ENCODE data around the gene BCL2. TPM values are rescaled to one million over a fixed set of nuclear protein-coding genes. Genes with fewer than 3 reads are reported as not detected.

BCL2 gene
- total RNA-seq, 4 donors from 2014 or later: 14.3 to 34.8 (median 23.5) TPM

DNA sequence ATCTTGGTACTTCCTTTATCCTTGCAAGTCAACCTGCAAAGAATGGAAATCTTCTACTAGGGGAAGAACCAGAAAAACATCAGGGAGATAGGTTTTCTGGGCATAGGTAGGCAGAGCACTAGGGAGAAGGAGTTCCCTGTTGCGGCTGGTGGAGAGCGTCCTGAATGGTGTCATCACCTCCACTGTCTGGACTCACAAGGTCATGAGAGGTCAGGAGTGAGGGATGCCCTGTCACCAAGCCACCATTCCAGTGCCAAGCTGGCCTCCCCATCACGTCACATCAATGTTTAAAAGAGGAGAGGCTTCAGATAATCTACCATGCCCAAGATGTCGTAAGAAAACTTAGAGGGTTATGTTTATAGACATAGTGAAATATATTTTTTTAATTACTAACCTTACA, 72.1 kb downstream of the BCL2 start:
- TF ChIP-seq, protein P1, sequence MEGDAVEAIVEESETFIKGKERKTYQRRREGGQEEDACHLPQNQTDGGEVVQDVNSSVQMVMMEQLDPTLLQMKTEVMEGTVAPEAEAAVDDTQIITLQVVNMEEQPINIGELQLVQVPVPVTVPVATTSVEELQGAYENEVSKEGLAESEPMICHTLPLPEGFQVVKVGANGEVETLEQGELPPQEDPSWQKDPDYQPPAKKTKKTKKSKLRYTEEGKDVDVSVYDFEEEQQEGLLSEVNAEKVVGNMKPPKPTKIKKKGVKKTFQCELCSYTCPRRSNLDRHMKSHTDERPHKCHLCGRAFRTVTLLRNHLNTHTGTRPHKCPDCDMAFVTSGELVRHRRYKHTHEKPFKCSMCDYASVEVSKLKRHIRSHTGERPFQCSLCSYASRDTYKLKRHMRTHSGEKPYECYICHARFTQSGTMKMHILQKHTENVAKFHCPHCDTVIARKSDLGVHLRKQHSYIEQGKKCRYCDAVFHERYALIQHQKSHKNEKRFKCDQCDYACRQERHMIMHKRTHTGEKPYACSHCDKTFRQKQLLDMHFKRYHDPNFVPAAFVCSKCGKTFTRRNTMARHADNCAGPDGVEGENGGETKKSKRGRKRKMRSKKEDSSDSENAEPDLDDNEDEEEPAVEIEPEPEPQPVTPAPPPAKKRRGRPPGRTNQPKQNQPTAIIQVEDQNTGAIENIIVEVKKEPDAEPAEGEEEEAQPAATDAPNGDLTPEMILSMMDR (IDR thresholded peaks at IDR 0.05): no peak
- TF ChIP-seq POLR2A (IDR thresholded peaks at IDR 0.05) (no peak), POLR2AphosphoS5 (IDR thresholded peaks at IDR 0.05) (no peak), EP300 (IDR thresholded peaks at IDR 0.05; ENCODE audit: low read depth) (no peak)
- no peak for DNase-seq
- WGBS, 2 donors (ENCODE audit: low coverage in 1 of 2): 78 to 97% methylated on average over 1 to 4 of the region's 4 CpGs

DNA sequence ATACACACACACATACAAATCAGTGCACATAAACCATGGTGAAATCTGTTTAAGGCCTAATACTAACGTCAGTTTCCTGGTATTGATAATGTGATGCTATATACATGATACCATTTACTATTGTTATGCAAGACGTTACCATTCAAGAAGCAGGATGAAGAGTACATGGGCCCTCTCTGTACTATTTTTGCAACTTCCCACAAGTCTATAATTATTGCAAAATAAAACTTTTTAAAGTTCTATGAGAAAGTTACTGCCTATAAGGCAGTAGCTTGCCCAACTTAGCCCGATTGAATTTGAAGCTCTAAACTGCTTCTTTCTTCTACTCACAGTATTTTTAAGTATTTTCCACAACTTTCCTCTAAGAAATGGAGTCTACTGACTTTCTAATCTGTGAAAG, 74.0 kb downstream of the BCL2 start:
- in situ Hi-C loops (cut with MboI; ENCODE audit: low pct_ligation_motif_present in 1 of 4, low pct_unique_long_range_greater_than_20kb in 1 of 4, low sequenced_read_pairs in 3 of 4) (no loop called here), intact Hi-C loops (cut with DNase I; ENCODE audit: low total_unique reads) (no loop called here)
- Histone ChIP-seq H3K36me3 (no peaks in the 10 kb centered on the region), H3K27ac (no peak overlapping the region), H3K4me1 (peaks cover 0 to 20% (median 9%) of the 10 kb centered on the region in 4 donors), H3K9me3 (no peaks in the 10 kb centered on the region), H3K4me3 (no peak overlapping the region), H3K27me3 (no peaks in the 10 kb centered on the region)
- no peak for DNase-seq
- WGBS, 2 donors (ENCODE audit: low coverage in 1 of 2): 84 to 100% methylated on average over 3 of the region's 3 CpGs
- TF ChIP-seq EP300 (IDR thresholded peaks at IDR 0.05; ENCODE audit: low read depth): no peak
- TF ChIP-seq, protein P1 (IDR thresholded peaks at IDR 0.05): no peak
- TF ChIP-seq POLR2A (IDR thresholded peaks at IDR 0.05): no peak
- TF ChIP-seq POLR2AphosphoS5 (IDR thresholded peaks at IDR 0.05): no peak

More for the DNA sequence above, 72.1 kb downstream of the BCL2 start:
- intact Hi-C loops (cut with DNase I; ENCODE audit: low total_unique reads) (no loop called here), in situ Hi-C loops (cut with MboI; ENCODE audit: low pct_ligation_motif_present in 1 of 4, low pct_unique_long_range_greater_than_20kb in 1 of 4, low sequenced_read_pairs in 3 of 4) (no loop called here)
- H3K36me3 ChIP-seq: no peaks in the 10 kb centered on the region
- H3K4me3 ChIP-seq: no peak overlapping the region
- H3K9me3 ChIP-seq: no peaks in the 10 kb centered on the region
- H3K4me1 ChIP-seq: peaks cover 0 to 18% (median 11%) of the 10 kb centered on the region in 4 donors
- no peaks in the 10 kb centered on the region for H3K27me3 ChIP-seq
- H3K27ac ChIP-seq: peak overlapping the region in 2 of 4 donors; percentile 15 to 36

DNA sequence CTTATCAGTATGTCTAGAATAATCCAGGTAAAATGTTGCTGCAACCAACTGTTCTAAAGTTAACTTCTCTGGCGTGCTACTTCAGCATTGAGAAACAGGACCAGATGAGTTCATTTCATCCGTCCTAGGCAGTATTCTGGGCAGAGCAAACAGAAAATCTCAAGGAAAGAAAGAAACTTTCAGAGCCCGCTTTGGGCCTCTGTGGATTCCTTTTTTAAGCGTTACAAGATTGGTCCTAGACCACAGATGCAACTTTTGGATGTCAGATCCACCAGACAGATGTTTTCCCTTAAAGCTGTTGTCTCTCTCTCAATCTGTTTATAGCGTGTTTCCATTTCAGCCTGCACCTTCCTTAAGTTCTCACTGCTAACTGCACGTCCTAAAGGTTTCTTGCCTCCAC, 75.0 kb downstream of the BCL2 start:
- Histone ChIP-seq H3K4me1 (peaks cover 0 to 10% (median under 1%) of the 10 kb centered on the region in 4 donors), H3K27ac (peak overlapping the region in 3 of 4 donors; percentile 7 to 47 (median 34)), H3K4me3 (no peak overlapping the region), H3K9me3 (no peaks in the 10 kb centered on the region), H3K27me3 (no peaks in the 10 kb centered on the region), H3K36me3 (no peaks in the 10 kb centered on the region)
- in situ Hi-C loops (cut with MboI; ENCODE audit: low pct_ligation_motif_present in 1 of 4, low pct_unique_long_range_greater_than_20kb in 1 of 4, low sequenced_read_pairs in 3 of 4): no loop called here
- DNase-seq: no peak
- no peak for TF ChIP-seq POLR2AphosphoS5 (IDR thresholded peaks at IDR 0.05)
- intact Hi-C loops (cut with DNase I; ENCODE audit: low total_unique reads): no loop called here
- 64 to 75% methylated on average over 6 of the region's 6 CpGs for WGBS, 2 donors (ENCODE audit: low coverage in 1 of 2)

GRCh38 chr18:63241760-63242159, 77.8 kb downstream of the BCL2 start:
- H3K27ac ChIP-seq: no peak overlapping the region
- no peak for DNase-seq
- TF ChIP-seq POLR2A (IDR thresholded peaks at IDR 0.05) (no peak), EP300 (IDR thresholded peaks at IDR 0.05; ENCODE audit: low read depth) (no peak), POLR2AphosphoS5 (IDR thresholded peaks at IDR 0.05) (no peak)
- TF ChIP-seq, protein P1 (IDR thresholded peaks at IDR 0.05): no peak
- no peaks in the 10 kb centered on the region for H3K36me3 ChIP-seq
- peaks cover 12 to 33% (median 20%) of the 10 kb centered on the region in 4 donors for H3K4me1 ChIP-seq
- H3K4me3 ChIP-seq: no peak overlapping the region
- H3K27me3 ChIP-seq: no peaks in the 10 kb centered on the region
- intact Hi-C loops (cut with DNase I; ENCODE audit: low total_unique reads): no loop called here
- WGBS, 2 donors (ENCODE audit: low coverage in 1 of 2): 67 to 70% methylated on average over 2 to 7 of the region's 7 CpGs
- in situ Hi-C loops (cut with MboI; ENCODE audit: low pct_ligation_motif_present in 1 of 4, low pct_unique_long_range_greater_than_20kb in 1 of 4, low sequenced_read_pairs in 3 of 4): no loop called here
- H3K9me3 ChIP-seq: no peaks in the 10 kb centered on the region

DNA sequence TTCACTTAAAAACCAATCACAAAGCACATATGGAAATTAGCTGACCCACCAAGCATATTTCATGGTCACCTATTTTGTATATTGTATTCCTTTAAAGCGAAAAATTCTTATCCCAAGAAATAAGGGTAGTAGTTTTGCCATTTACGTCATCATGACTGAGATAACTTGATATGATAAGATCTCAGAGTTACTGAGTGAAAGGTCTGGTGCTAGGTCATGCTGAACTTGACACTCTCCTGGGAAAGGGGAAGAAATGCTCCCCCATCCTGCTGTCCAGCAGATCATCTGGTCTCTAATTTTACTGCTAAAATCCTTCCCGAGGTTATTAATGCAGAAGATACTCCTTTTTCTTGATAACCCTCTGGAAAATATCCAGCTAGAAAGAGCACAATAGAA, 78.3 kb downstream of the BCL2 start:
- TF ChIP-seq POLR2AphosphoS5 (IDR thresholded peaks at IDR 0.05): no peak
- TF ChIP-seq POLR2A (IDR thresholded peaks at IDR 0.05): no peak
- TF ChIP-seq EP300 (IDR thresholded peaks at IDR 0.05; ENCODE audit: low read depth): no peak
- TF ChIP-seq, protein P1 (IDR thresholded peaks at IDR 0.05): no peak
- in situ Hi-C loops (cut with MboI; ENCODE audit: low pct_ligation_motif_present in 1 of 4, low pct_unique_long_range_greater_than_20kb in 1 of 4, low sequenced_read_pairs in 3 of 4): no loop called here
- no peaks in the 10 kb centered on the region for H3K36me3 ChIP-seq
- WGBS, 2 donors (ENCODE audit: low coverage in 1 of 2): 73 to 86% methylated on average over 3 of the region's 3 CpGs
- no peak for DNase-seq
- intact Hi-C loops (cut with DNase I; ENCODE audit: low total_unique reads): no loop called here
- H3K27me3 ChIP-seq: no peaks in the 10 kb centered on the region
- H3K27ac ChIP-seq: no peak overlapping the region
- H3K4me1 ChIP-seq: peaks cover 13 to 34% (median 20%) of the 10 kb centered on the region in 4 donors
- no peak overlapping the region for H3K4me3 ChIP-seq
- H3K9me3 ChIP-seq: no peaks in the 10 kb centered on the region

Data from transverse colon (tissue), 4 donors.